ENCODE results near the gene MUSTN1. TPM values are rescaled to one million over a fixed set of nuclear protein-coding genes. Genes with fewer than 3 reads are reported as not detected.

Gene MUSTN1
- total RNA-seq, 1 donor from 2014 or later, result not detected

- no peaks in the 10 kb centered on the region for H3K36me3 Mint-ChIP-seq (ENCODE audit: low read depth, unreplicated experiment)
- no peak for FAIRE-seq
Observed at GRCh38 chr3:52795298-52795900, 39.4 kb downstream of the MUSTN1 start.

GRCh38 chr3:52794612-52795099 lies 40.2 kb downstream of the MUSTN1 start, which contains the start of gene ITIH3:
Gene ITIH3, plus strand, starts transcription at chr3:52794796. Its CDS starts 8 bp downstream, at chr3:52794804.
- Histone ChIP-seq H3K4me2 (ENCODE audit: low read length) (no peak within 1 kb of the TSS), H3K27ac (ENCODE audit: low read depth, low read length) (no peak within 1 kb of the TSS), H3K4me1 (ENCODE audit: insufficient read depth, low read length) (no peaks in the 10 kb centered on the region), H3K36me3 (ENCODE audit: insufficient read depth, low read length) (no peaks in the 10 kb centered on the region), H2AFZ (ENCODE audit: low read depth, low read length) (no peak within 1 kb of the TSS), H3K9ac (ENCODE audit: low read length) (no peak within 1 kb of the TSS), H4K20me1 (ENCODE audit: insufficient read depth, low read length) (no peaks in the 10 kb centered on the region), H3K27me3 (ENCODE audit: insufficient read depth, low read length) (no peaks in the 10 kb centered on the region), H3K4me3 (ENCODE audit: insufficient read depth, low read depth, low read length) (no peak within 1 kb of the TSS), H3K79me2 (ENCODE audit: insufficient read depth, low read length) (no peaks in the 10 kb centered on the region), H3K9me3 (ENCODE audit: insufficient read depth, low read depth, low read length) (no peaks in the 10 kb centered on the region)
- DNase-seq (ENCODE audit: low read depth), result no peak
- H3K4me3 Mint-ChIP-seq (ENCODE audit: unreplicated experiment), result no peak within 1 kb of the TSS
- peaks cover 21% of the 10 kb centered on the region for H3K27me3 Mint-ChIP-seq (ENCODE audit: low read depth, unreplicated experiment)
- H3K36me3 Mint-ChIP-seq (ENCODE audit: low read depth, unreplicated experiment), result no peaks in the 10 kb centered on the region
- H3K4me1 Mint-ChIP-seq (ENCODE audit: low read depth, unreplicated experiment), result peaks cover 5% of the 10 kb centered on the region
- H3K27ac Mint-ChIP-seq (ENCODE audit: unreplicated experiment), result no peak within 1 kb of the TSS
- FAIRE-seq, result no peak
- no peak for TF ChIP-seq CTCF (IDR thresholded peaks at IDR 0.05; ENCODE audit: insufficient read depth, low read depth, low read length)
- no peak for TF ChIP-seq EZH2 (IDR thresholded peaks at IDR 0.05; ENCODE audit: insufficient read depth, low read length)
- H3K9me3 Mint-ChIP-seq (ENCODE audit: unreplicated experiment), result peaks cover 3% of the 10 kb centered on the region

More at GRCh38 chr3:52795298-52795900, 39.4 kb downstream of the MUSTN1 start:
- Histone ChIP-seq H3K9me3 (ENCODE audit: insufficient read depth, low read depth, low read length) (no peaks in the 10 kb centered on the region), H3K27me3 (ENCODE audit: insufficient read depth, low read length) (no peaks in the 10 kb centered on the region), H3K27ac (ENCODE audit: low read depth, low read length) (no peak overlapping the region), H3K4me2 (ENCODE audit: low read length) (no peak overlapping the region), H3K36me3 (ENCODE audit: insufficient read depth, low read length) (no peaks in the 10 kb centered on the region), H4K20me1 (ENCODE audit: insufficient read depth, low read length) (no peaks in the 10 kb centered on the region), H2AFZ (ENCODE audit: low read depth, low read length) (no peak overlapping the region), H3K79me2 (ENCODE audit: insufficient read depth, low read length) (no peaks in the 10 kb centered on the region), H3K4me3 (ENCODE audit: insufficient read depth, low read depth, low read length) (no peak overlapping the region), H3K4me1 (ENCODE audit: insufficient read depth, low read length) (no peaks in the 10 kb centered on the region), H3K9ac (ENCODE audit: low read length) (no peak overlapping the region)
- Mint-ChIP-seq H3K27me3 (ENCODE audit: low read depth, unreplicated experiment) (peaks cover 21% of the 10 kb centered on the region), H3K4me3 (ENCODE audit: unreplicated experiment) (no peak overlapping the region), H3K4me1 (ENCODE audit: low read depth, unreplicated experiment) (peaks cover 5% of the 10 kb centered on the region), H3K27ac (ENCODE audit: unreplicated experiment) (no peak overlapping the region), H3K9me3 (ENCODE audit: unreplicated experiment) (peaks cover 3% of the 10 kb centered on the region)
- no peak for TF ChIP-seq EZH2 (IDR thresholded peaks at IDR 0.05; ENCODE audit: insufficient read depth, low read length)
- no peak for TF ChIP-seq CTCF (IDR thresholded peaks at IDR 0.05; ENCODE audit: insufficient read depth, low read depth, low read length)
- no peak for DNase-seq (ENCODE audit: low read depth)
